HCT116 (cell line): ENCODE data around the gene LRIG3. TPM values are rescaled to one million over a fixed set of nuclear protein-coding genes. Genes with fewer than 3 reads are reported as not detected.

ENCODE experiments used
- ATAC-seq: fragments of 200-7000 bp; cut with Tn5 transposase; 2 replicates; pipeline ENCODE4 v1.9.1; 2020; ENCODE audit warnings: mild to moderate bottlenecking, moderate library complexity
- BruUV-seq: library from RNA; stranded (reverse); fragments of 400-500 nt; replicated peaks from 2 replicates; lab custom pipeline; 2021; lab: Mats Ljungman, UMichigan
- CTCF ChIA-PET: fragments of 300-600 bp; sonication (Branson Sonifier 250); formaldehyde crosslinking; loops from one replicate; lab custom pipeline; 2021; ENCODE audit warnings: antibody characterized with exemption; lab: Charles Lee
- POLR2A ChIA-PET: fragments of 300-600, 350-600 bp; sonication (Branson Sonifier 250); formaldehyde crosslinking; loops from one replicate; lab custom pipeline; 2021; ENCODE audit warnings: antibody characterized with exemption; lab: Charles Lee
- RAD21 ChIA-PET, 2 experiments: fragments of 300-600 bp; sonication (Branson Sonifier 250); formaldehyde crosslinking; loops; one replicate each; lab custom pipeline; 2023; ENCODE audit warnings: low total read pairs in 2 of 2; ENCODE audit not compliant: uncharacterized antibody in 2 of 2, unreplicated experiment in 2 of 2, low non-redundant PET in 1 of 2; lab: Charles Lee
- DNase-seq: peaks from one replicate; pipeline ENCODE4 v3.0.0-alpha.2; 2010; ENCODE audit warnings: low read depth, low spot score
- H2AFZ ChIP-seq: fragments of 200-600 bp; shearing (Covaris generic), sonication (generic); 2 replicates; pipeline ENCODE4 v1.6.1; 2017; ENCODE audit warnings: low read depth, mixed run types, mixed read lengths, antibody characterized with exemption, low read length; ENCODE audit not compliant: poor library complexity, severe bottlenecking
- H3K27ac ChIP-seq: 2 replicates; pipeline ENCODE4 v1.5.1; 2012; ENCODE audit warnings: low read depth, low read length
- H3K27me3 ChIP-seq: fragments of 200-600 bp; sonication (generic); 2 replicates; pipeline ENCODE4 v1.6.1; 2016; ENCODE audit warnings: mixed run types, low read length, mixed read lengths; ENCODE audit not compliant: insufficient read depth
- H3K36me3 ChIP-seq, 2 experiments: fragments of 200-500 bp in 1 of 2; fragments of 200-600 bp in 1 of 2; sonication (Bioruptor generic) in 1 of 2; sonication (generic) in 1 of 2; 2 replicates each; pipeline versions ENCODE4 v1.5.1 to v1.6.1; 2014 to 2016; ENCODE audit warnings: low read length in 2 of 2, inconsistent platforms in 1 of 2, mixed read lengths in 1 of 2, mixed run types in 1 of 2; ENCODE audit not compliant: insufficient read depth in 2 of 2, control insufficient read depth in 1 of 2
- H3K4me1 ChIP-seq, 2 experiments: fragments of 200-600 bp in 1 of 2; sonication (generic) in 1 of 2; 2 replicates each; pipeline versions ENCODE4 v1.5.1 to v1.6.1; 2012 to 2017; ENCODE audit warnings: low read length in 2 of 2, inconsistent platforms in 1 of 2, mild to moderate bottlenecking in 1 of 2, mixed read lengths in 1 of 2, mixed run types in 1 of 2, moderate library complexity in 1 of 2; ENCODE audit not compliant: insufficient read depth in 2 of 2, control insufficient read depth in 1 of 2
- H3K4me2 ChIP-seq: fragments of 200-600 bp; sonication (generic); 2 replicates; pipeline ENCODE4 v1.6.1; 2017; ENCODE audit warnings: mixed run types, low read length, mixed read lengths
- H3K4me3 ChIP-seq, 2 experiments: fragments of 200-600 bp in 1 of 2; sonication (generic) in 1 of 2; replicated peaks in 1 of 2; 2 replicates each; pipeline ENCODE4 v1.5.1; 2011 to 2016; ENCODE audit warnings: low read length in 2 of 2, control low read depth in 1 of 2, low read depth in 1 of 2, mild to moderate bottlenecking in 1 of 2, mixed read lengths in 1 of 2, mixed run types in 1 of 2
- H3K79me2 ChIP-seq: fragments of 200-600 bp; sonication (generic); 2 replicates; pipeline ENCODE4 v1.6.1; 2017; ENCODE audit warnings: mild to moderate bottlenecking, mixed run types, low read length, moderate library complexity, mixed read lengths; ENCODE audit not compliant: insufficient read depth
- H3K9ac ChIP-seq: fragments of 200-600 bp; sonication (generic); 2 replicates; pipeline ENCODE4 v1.6.1; 2016; ENCODE audit warnings: low read length, mixed read lengths
- H3K9me2 ChIP-seq: fragments of 200-600 bp; sonication (generic), shearing (Covaris generic); 2 replicates; pipeline ENCODE4 v1.6.1; 2017; ENCODE audit warnings: mixed run types, mild to moderate bottlenecking, moderate library complexity; ENCODE audit not compliant: insufficient read depth
- H3K9me3 ChIP-seq, 2 experiments: fragments of 200-500 bp in 1 of 2; fragments of 200-600 bp in 1 of 2; sonication (Bioruptor generic) in 1 of 2; sonication (generic) in 1 of 2; 2 replicates each; pipeline ENCODE4 v1.6.1; 2014 to 2017; ENCODE audit warnings: low read length in 2 of 2, mixed read lengths in 2 of 2, inconsistent platforms in 1 of 2, low read depth in 1 of 2, mild to moderate bottlenecking in 1 of 2, mixed run types in 1 of 2, moderate library complexity in 1 of 2; ENCODE audit not compliant: control insufficient read depth in 1 of 2, insufficient read depth in 1 of 2
- H4K20me1 ChIP-seq: fragments of 200-600 bp; sonication (generic), shearing (Covaris generic); 2 replicates; pipeline ENCODE4 v1.6.1; 2017; ENCODE audit warnings: mixed run types, mild to moderate bottlenecking, moderate library complexity; ENCODE audit not compliant: insufficient read depth
- EZH2phosphoT487 ChIP-seq: fragments of 200-600 bp; IDR thresholded peaks from 2 replicates; pipeline ENCODE4 v1.6.1; 2018; ENCODE audit warnings: antibody characterized with exemption, borderline replicate concordance
- JUND ChIP-seq: IDR thresholded peaks from 2 replicates; pipeline ENCODE4 v1.6.1; 2012
- POLR2AphosphoS5 ChIP-seq: IDR thresholded peaks from 2 replicates; pipeline ENCODE4 v1.6.1; 2011; ENCODE audit warnings: mild to moderate bottlenecking, low read depth, low read length, moderate library complexity
- RAD21 ChIP-seq: IDR thresholded peaks from 2 replicates; pipeline ENCODE4 v1.6.1; 2012; ENCODE audit warnings: low read depth, mild to moderate bottlenecking
- SIN3A ChIP-seq: IDR thresholded peaks from 2 replicates; pipeline ENCODE4 v1.6.1; 2012; ENCODE audit warnings: low read depth
- YY1 ChIP-seq: IDR thresholded peaks from 2 replicates; pipeline ENCODE4 v1.6.1; 2011; ENCODE audit warnings: low read length, low read depth, moderate library complexity, mild to moderate bottlenecking; ENCODE audit not compliant: insufficient replicate concordance; ENCODE audit errors: extremely low read depth
- intact Hi-C: fragments of 100-400 bp; cut with micrococcal nuclease; formaldehyde crosslinking; loops from 2 replicates; pipeline ENCODE4 v1.10.0; 2022
- total RNA-seq: library from RNA; stranded (reverse); gene quantifications from one replicate; pipeline ENCODE4 v1.2.1, GENCODE V29; 2021; ENCODE audit not compliant: unreplicated experiment
- TF ChIP-seq, protein P1 (sequence below): IDR thresholded peaks from 2 replicates; pipeline ENCODE4 v1.6.1; 2012
- TF ChIP-seq, protein P2 (sequence below), 3 experiments: fragments of 200-600 bp in 1 of 3; sonication (generic) in 1 of 3; IDR thresholded peaks in 2 of 3; conservative IDR thresholded peaks in 1 of 3; 2 replicates each; pipeline ENCODE4 v1.5.1; 2012 to 2017; ENCODE audit warnings: low read depth in 2 of 3, low read length in 2 of 3, antibody characterized with exemption in 1 of 3, borderline replicate concordance in 1 of 3, control low read depth in 1 of 3, mild to moderate bottlenecking in 1 of 3, mixed read lengths in 1 of 3, mixed run types in 1 of 3, moderate library complexity in 1 of 3; ENCODE audit not compliant: insufficient read depth in 1 of 3

The LRIG3 gene
- total RNA-seq, 1 experiment from 2014 or later, result 11.1 TPM

DNA sequence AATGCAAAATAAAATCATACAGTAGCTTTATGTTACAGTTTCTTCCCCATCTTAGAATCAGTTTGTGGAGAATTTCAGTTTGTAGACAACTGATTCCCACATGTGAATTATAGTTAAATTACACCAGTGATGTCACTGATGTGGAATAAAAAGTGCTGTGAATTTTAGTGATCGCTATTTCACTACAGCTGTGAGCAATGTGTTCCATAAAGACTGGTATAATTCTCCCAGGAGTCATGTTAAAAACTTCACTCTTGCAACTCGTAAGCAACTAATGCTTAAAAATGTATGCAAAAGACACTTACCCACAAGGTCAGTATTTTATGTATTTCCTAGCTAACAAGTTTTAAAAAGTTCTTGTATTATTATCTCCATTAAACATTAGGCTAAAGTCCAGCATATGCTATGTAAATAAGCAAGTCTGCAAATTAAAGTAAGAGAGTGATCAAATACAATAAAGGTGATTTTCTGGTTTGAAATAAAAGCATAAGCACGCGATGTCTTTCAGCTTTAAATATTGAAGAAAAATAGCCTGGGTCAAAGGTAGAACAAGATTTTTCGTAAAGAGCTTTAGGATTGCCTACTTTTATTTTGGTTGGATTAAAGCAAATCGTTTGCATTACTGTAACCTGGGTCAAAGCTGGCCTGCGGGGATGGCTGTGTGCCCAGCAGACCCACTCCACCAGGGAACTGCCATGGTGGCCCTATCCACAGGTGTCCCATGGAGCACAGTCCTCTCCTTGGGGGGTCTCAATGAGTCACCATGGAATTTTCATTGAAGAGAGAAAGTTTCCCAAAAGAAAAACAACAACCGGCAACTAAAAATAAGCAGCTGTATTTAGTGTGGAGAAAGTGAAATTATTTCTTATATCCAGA is 12.7 kb upstream of the LRIG3 start:
- CTCF ChIA-PET, result no interaction called here
- no peak overlapping the region for H3K9ac ChIP-seq
- H3K79me2 ChIP-seq, result no peaks in the 10 kb centered on the region
- no peaks in the 10 kb centered on the region for H4K20me1 ChIP-seq
- TF ChIP-seq, protein P1, sequence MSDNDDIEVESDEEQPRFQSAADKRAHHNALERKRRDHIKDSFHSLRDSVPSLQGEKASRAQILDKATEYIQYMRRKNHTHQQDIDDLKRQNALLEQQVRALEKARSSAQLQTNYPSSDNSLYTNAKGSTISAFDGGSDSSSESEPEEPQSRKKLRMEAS, result no peak
- no peak for TF ChIP-seq RAD21
- no peak for TF ChIP-seq JUND
- no peak for TF ChIP-seq EZH2phosphoT487
- no peak for TF ChIP-seq YY1
- TF ChIP-seq POLR2AphosphoS5, result no peak
- no peak overlapping the region for H3K4me3 ChIP-seq
- H3K9me2 ChIP-seq, result no peaks in the 10 kb centered on the region
- H3K36me3 ChIP-seq, result no peaks in the 10 kb centered on the region
- no peak overlapping the region for H3K4me2 ChIP-seq
- H3K9me3 ChIP-seq, result no peaks in the 10 kb centered on the region
- no peaks in the 10 kb centered on the region for H3K27me3 ChIP-seq
- no peak for DNase-seq
- H3K27ac ChIP-seq, result no peak overlapping the region
- no peak overlapping the region for H2AFZ ChIP-seq
- RAD21 ChIA-PET, result no interaction called here
- POLR2A ChIA-PET, result no interaction called here
- BruUV-seq, result no TSS peak
- ATAC-seq, result no peak
- intact Hi-C loops, result no loop called here
- 0 out of 4 replicates have a peak, but pooled peaks cover 0 to 2% of the 10 kb centered on the region in 2 experiments for H3K4me1 ChIP-seq

DNA sequence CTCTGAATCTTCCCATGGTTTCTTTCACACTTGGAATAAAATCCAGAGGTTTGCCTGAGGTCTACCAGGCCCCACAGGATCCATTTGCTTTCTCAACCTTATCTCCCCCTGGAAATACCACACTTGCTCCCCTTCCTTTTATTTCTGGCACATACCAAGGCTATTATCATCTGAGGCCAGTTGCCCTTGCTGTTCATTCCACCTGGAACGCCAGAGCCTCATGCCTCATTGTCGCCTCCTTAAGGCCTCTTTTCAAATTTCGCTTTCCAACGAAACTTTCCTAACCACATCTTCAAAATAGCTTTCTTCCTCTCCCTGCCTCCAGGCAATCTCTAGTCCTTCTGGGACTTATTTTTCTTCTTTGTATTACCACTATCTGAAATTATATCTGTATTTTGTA is 11.2 kb upstream of the LRIG3 start:
- Histone ChIP-seq H3K27ac (no peak overlapping the region), H3K4me1 (0 out of 4 replicates have a peak, but pooled peaks cover 0 to 2% of the 10 kb centered on the region in 2 experiments), H3K9me2 (no peaks in the 10 kb centered on the region), H2AFZ (no peak overlapping the region), H3K9me3 (no peaks in the 10 kb centered on the region), H4K20me1 (no peaks in the 10 kb centered on the region), H3K9ac (no peak overlapping the region), H3K4me2 (no peak overlapping the region), H3K4me3 (no peak overlapping the region), H3K79me2 (no peaks in the 10 kb centered on the region), H3K27me3 (no peaks in the 10 kb centered on the region), H3K36me3 (no peaks in the 10 kb centered on the region)
- RAD21 ChIA-PET, result no interaction called here
- no peak for DNase-seq
- CTCF ChIA-PET, result interaction anchor here (1.0 kb wide), 1 partner anchor 12 kb away, joined by 3 read pairs; no protein-coding TSS in a partner anchor
- no peak for ATAC-seq
- BruUV-seq, result no TSS peak
- intact Hi-C loops, result no loop called here
- POLR2A ChIA-PET, result no interaction called here
- no peak for TF ChIP-seq SIN3A
- TF ChIP-seq, protein P2, sequence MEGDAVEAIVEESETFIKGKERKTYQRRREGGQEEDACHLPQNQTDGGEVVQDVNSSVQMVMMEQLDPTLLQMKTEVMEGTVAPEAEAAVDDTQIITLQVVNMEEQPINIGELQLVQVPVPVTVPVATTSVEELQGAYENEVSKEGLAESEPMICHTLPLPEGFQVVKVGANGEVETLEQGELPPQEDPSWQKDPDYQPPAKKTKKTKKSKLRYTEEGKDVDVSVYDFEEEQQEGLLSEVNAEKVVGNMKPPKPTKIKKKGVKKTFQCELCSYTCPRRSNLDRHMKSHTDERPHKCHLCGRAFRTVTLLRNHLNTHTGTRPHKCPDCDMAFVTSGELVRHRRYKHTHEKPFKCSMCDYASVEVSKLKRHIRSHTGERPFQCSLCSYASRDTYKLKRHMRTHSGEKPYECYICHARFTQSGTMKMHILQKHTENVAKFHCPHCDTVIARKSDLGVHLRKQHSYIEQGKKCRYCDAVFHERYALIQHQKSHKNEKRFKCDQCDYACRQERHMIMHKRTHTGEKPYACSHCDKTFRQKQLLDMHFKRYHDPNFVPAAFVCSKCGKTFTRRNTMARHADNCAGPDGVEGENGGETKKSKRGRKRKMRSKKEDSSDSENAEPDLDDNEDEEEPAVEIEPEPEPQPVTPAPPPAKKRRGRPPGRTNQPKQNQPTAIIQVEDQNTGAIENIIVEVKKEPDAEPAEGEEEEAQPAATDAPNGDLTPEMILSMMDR (IDR thresholded peaks at IDR 0.05 in 2 of 3, conservative IDR thresholded peaks at IDR 0.05 in 1 of 3; ENCODE audit: borderline replicate concordance in 1 of 3, insufficient read depth in 1 of 3, low read depth in 2 of 3, low read length in 2 of 3), result peak in 1 of 3 experiments; percentile 37; a peak in 2 of 6 replicates
